ENCODE data around the gene NRAS.

DNA sequence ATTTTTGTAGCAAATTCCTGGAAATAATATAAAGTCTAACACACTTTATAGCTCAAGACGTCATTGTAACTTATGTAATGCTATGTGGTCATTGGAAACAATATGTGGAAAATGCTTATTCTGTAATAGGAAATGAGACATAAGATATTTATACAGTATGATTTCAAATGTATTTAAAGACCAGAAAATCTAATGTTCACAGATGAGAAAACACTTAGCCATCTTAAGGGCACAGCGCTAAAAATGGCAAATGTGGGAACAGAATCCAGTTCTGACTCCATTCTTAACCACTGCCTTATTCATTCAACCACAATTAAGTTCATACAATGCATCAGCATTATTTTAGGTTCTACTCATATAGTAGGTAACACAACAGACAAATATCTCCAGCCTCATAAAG lies 28.7 kb upstream of the NRAS start:
- TF ChIP-seq, protein P1, sequence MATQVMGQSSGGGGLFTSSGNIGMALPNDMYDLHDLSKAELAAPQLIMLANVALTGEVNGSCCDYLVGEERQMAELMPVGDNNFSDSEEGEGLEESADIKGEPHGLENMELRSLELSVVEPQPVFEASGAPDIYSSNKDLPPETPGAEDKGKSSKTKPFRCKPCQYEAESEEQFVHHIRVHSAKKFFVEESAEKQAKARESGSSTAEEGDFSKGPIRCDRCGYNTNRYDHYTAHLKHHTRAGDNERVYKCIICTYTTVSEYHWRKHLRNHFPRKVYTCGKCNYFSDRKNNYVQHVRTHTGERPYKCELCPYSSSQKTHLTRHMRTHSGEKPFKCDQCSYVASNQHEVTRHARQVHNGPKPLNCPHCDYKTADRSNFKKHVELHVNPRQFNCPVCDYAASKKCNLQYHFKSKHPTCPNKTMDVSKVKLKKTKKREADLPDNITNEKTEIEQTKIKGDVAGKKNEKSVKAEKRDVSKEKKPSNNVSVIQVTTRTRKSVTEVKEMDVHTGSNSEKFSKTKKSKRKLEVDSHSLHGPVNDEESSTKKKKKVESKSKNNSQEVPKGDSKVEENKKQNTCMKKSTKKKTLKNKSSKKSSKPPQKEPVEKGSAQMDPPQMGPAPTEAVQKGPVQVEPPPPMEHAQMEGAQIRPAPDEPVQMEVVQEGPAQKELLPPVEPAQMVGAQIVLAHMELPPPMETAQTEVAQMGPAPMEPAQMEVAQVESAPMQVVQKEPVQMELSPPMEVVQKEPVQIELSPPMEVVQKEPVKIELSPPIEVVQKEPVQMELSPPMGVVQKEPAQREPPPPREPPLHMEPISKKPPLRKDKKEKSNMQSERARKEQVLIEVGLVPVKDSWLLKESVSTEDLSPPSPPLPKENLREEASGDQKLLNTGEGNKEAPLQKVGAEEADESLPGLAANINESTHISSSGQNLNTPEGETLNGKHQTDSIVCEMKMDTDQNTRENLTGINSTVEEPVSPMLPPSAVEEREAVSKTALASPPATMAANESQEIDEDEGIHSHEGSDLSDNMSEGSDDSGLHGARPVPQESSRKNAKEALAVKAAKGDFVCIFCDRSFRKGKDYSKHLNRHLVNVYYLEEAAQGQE (tag by site-specific recombination; IDR thresholded peaks at IDR 0.05): no peak
- TF ChIP-seq TRIM28 (IDR thresholded peaks at IDR 0.05; ENCODE audit: borderline replicate concordance, low read length) (no peak), ZNF629 (tag by site-specific recombination; IDR thresholded peaks at IDR 0.05) (no peak), SETDB1 (IDR thresholded peaks at IDR 0.05; ENCODE audit: insufficient read length, low read length) (no peak), ZNF248 (tag by site-specific recombination; IDR thresholded peaks at IDR 0.05) (no peak), RBAK (tag by site-specific recombination; IDR thresholded peaks at IDR 0.05) (no peak), ZNF175 (tag by site-specific recombination; IDR thresholded peaks at IDR 0.05) (no peak), TCF7L2 (IDR thresholded peaks at IDR 0.05; ENCODE audit: borderline replicate concordance, low read depth, low read length) (no peak), ZNF239 (tag by site-specific recombination; IDR thresholded peaks at IDR 0.05) (no peak), ZBTB48 (tag by site-specific recombination; IDR thresholded peaks at IDR 0.05) (no peak), ZNF174 (tag by site-specific recombination; IDR thresholded peaks at IDR 0.05) (no peak)
- TF ChIP-seq, protein P2, sequence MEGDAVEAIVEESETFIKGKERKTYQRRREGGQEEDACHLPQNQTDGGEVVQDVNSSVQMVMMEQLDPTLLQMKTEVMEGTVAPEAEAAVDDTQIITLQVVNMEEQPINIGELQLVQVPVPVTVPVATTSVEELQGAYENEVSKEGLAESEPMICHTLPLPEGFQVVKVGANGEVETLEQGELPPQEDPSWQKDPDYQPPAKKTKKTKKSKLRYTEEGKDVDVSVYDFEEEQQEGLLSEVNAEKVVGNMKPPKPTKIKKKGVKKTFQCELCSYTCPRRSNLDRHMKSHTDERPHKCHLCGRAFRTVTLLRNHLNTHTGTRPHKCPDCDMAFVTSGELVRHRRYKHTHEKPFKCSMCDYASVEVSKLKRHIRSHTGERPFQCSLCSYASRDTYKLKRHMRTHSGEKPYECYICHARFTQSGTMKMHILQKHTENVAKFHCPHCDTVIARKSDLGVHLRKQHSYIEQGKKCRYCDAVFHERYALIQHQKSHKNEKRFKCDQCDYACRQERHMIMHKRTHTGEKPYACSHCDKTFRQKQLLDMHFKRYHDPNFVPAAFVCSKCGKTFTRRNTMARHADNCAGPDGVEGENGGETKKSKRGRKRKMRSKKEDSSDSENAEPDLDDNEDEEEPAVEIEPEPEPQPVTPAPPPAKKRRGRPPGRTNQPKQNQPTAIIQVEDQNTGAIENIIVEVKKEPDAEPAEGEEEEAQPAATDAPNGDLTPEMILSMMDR (tag by site-specific recombination; IDR thresholded peaks at IDR 0.05): no peak
- TF ChIP-seq, protein P3, sequence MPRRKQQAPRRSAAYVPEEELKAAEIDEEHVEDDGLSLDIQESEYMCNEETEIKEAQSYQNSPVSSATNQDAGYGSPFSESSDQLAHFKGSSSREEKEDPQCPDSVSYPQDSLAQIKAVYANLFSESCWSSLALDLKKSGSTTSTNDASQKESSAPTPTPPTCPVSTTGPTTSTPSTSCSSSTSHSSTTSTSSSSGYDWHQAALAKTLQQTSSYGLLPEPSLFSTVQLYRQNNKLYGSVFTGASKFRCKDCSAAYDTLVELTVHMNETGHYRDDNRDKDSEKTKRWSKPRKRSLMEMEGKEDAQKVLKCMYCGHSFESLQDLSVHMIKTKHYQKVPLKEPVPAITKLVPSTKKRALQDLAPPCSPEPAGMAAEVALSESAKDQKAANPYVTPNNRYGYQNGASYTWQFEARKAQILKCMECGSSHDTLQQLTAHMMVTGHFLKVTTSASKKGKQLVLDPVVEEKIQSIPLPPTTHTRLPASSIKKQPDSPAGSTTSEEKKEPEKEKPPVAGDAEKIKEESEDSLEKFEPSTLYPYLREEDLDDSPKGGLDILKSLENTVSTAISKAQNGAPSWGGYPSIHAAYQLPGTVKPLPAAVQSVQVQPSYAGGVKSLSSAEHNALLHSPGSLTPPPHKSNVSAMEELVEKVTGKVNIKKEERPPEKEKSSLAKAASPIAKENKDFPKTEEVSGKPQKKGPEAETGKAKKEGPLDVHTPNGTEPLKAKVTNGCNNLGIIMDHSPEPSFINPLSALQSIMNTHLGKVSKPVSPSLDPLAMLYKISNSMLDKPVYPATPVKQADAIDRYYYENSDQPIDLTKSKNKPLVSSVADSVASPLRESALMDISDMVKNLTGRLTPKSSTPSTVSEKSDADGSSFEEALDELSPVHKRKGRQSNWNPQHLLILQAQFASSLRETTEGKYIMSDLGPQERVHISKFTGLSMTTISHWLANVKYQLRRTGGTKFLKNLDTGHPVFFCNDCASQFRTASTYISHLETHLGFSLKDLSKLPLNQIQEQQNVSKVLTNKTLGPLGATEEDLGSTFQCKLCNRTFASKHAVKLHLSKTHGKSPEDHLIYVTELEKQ (tag by site-specific recombination; IDR thresholded peaks at IDR 0.05; ENCODE audit: borderline replicate concordance): no peak
- TF ChIP-seq, protein P4, sequence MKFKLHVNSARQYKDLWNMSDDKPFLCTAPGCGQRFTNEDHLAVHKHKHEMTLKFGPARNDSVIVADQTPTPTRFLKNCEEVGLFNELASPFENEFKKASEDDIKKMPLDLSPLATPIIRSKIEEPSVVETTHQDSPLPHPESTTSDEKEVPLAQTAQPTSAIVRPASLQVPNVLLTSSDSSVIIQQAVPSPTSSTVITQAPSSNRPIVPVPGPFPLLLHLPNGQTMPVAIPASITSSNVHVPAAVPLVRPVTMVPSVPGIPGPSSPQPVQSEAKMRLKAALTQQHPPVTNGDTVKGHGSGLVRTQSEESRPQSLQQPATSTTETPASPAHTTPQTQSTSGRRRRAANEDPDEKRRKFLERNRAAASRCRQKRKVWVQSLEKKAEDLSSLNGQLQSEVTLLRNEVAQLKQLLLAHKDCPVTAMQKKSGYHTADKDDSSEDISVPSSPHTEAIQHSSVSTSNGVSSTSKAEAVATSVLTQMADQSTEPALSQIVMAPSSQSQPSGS (tag by site-specific recombination; IDR thresholded peaks at IDR 0.05; ENCODE audit: low read depth): no peak
